Raji (cell line): ENCODE results near the gene ZFP69.

Source experiments
- POLR2A ChIP-seq: IDR thresholded peaks from 2 replicates; pipeline ENCODE4 v1.6.1; 2011; ENCODE audit warnings: low read depth, low read length, control low read depth; ENCODE audit not compliant: insufficient read depth

Gene ZFP69

GRCh38 chr1:40477678-40478053 lies 576 bp downstream of the ZFP69 start:
- TF ChIP-seq POLR2A, result no peak

GRCh38 chr1:40478276-40478675 lies 1.2 kb downstream of the ZFP69 start:
- TF ChIP-seq POLR2A, result no peak

GRCh38 chr1:40479156-40479555 lies 2.1 kb downstream of the ZFP69 start:
- TF ChIP-seq POLR2A, result no peak

GRCh38 chr1:40495315-40495903 lies 18.3 kb downstream of the ZFP69 start:
- TF ChIP-seq POLR2A, result no peak

- no peak for TF ChIP-seq POLR2A
Observed at GRCh38 chr1:40507973-40508372, 30.9 kb downstream of the ZFP69 start.

GRCh38 chr1:40508375-40509341 lies 31.6 kb downstream of the ZFP69 start, which contains the start of gene EXO5:
EXO5 (plus strand) TSS chr1:40508767; CDS start chr1:40514545, 5,778 bp downstream.
- no peak for TF ChIP-seq POLR2A

GRCh38 chr1:40519517-40519916 lies 42.4 kb downstream of the ZFP69 start:
- no peak for TF ChIP-seq POLR2A

- TF ChIP-seq POLR2A, result no peak
Observed at GRCh38 chr1:40530735-40531380, 53.8 kb downstream of the ZFP69 start.

- TF ChIP-seq POLR2A, result peak; percentile 91
Observed at GRCh38 chr1:40531381-40532061, 54.4 kb downstream of the ZFP69 start, which contains the start of gene ZNF684. ZNF684 (plus strand) TSS chr1:40531637; CDS start chr1:40533167, 1,530 bp downstream.

GRCh38 chr1:40532062-40532389 lies 54.9 kb downstream of the ZFP69 start:
- TF ChIP-seq POLR2A, result no peak

- no peak for TF ChIP-seq POLR2A
Observed at GRCh38 chr1:40532844-40533424, 55.8 kb downstream of the ZFP69 start.

- no peak for TF ChIP-seq POLR2A
Observed at GRCh38 chr1:40534589-40534988, 57.5 kb downstream of the ZFP69 start.

- TF ChIP-seq POLR2A, result no peak
Observed at GRCh38 chr1:40535732-40536131, 58.6 kb downstream of the ZFP69 start.

GRCh38 chr1:40539338-40539737 lies 62.2 kb downstream of the ZFP69 start:
- TF ChIP-seq POLR2A, result no peak
